ENCODE results near the gene AP2B1. TPM values are rescaled to one million over a fixed set of nuclear protein-coding genes. Genes with fewer than 3 reads are reported as not detected.
"Not testable (repeated sequence)": the region's sequence is repeated elsewhere in the genome, so short reads cannot be mapped to it uniquely, and the experiment has no call there.

The AP2B1 gene
- total RNA-seq = 116 TPM
- long read RNA-seq, full-length matches to known transcripts = 14 of 54 reads
- long read RNA-seq, partial matches to known transcripts = 24 of 54 reads
- long read RNA-seq, other reads (novel, unspliced or antisense) = 16 of 54 reads

DNA sequence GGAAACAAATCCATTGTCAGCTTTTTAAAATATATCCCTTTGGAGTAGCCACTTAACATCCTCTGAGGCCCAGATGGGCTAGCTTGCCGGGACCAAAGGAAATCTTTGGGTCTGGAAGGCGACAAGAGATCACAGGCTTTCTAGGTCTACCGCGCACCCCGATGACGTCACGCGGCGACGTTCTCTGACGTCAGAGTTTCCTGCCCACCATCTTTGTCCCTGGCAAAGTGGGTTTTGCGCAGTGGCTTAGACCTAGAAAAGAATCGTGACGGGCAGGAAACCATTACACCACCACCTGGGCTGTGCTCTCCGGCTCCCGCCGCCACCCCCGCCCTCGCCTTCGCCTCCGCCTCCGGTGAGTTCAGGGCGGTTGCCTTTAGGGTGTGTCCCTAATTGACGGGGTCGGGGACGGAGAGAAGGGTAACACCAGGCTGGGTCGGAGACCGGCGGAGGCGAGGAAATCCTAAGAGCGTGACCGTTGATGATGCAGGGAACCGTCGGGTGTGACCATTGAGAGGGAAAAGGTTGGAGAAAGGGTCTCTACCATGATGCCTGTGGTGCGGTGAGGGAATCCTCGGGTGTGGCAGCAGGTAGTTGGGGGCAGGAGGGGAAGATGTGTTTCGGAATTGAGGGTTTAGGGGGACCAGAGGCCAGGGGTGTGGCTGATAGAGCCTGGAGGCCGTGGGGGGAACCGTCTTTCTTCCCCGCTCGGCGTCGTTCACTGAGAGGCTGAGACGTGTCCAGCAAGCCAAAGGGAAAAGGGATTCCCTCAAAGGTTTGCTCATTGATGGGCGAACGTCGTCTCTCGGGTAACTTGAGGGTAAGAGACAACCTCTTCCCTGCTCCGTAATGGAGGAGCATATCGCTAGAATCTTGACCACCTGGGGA lies at the start of gene AP2B1:
Gene AP2B1, plus strand, starts transcription at position 249 of the 888 bp plus-strand sequence. CDS start 6,709 bp downstream, outside the sequence.
- DNase-seq (ENCODE audit: low spot score) = peak; percentile 98

DNA sequence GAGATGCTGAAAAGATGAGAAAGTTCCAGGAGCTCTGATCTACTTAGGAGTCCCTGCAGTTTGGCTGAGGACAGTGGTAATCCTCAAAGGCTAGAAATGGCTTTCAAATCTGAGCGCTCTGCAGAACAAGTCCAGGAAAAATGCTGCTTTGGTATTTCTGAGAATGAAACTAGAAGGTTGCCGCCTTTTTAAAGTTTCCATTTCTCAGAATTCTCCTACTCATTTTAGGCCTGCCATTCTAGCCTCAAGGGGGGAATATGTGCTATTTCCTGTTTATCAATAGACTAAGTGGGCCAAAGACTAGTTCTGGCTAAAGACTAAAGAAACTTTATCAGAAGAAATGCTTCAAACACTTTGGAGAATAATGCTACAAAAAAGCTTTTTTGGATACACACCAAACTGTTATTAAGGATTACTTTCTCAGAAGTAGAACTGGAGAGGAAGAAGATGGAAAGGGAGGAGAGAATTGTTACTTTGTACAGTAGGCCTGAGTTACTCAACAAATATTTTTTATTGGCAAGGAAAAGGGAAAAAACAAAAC lies 49.5 kb upstream of the AP2B1 start, which contains the start of gene SLFN12L:
Gene SLFN12L, minus strand, starts transcription at position 78 of the 541 bp plus-strand sequence. CDS start 15,314 bp downstream, outside the sequence.
- DNase-seq (ENCODE audit: low spot score) = no peak

DNA sequence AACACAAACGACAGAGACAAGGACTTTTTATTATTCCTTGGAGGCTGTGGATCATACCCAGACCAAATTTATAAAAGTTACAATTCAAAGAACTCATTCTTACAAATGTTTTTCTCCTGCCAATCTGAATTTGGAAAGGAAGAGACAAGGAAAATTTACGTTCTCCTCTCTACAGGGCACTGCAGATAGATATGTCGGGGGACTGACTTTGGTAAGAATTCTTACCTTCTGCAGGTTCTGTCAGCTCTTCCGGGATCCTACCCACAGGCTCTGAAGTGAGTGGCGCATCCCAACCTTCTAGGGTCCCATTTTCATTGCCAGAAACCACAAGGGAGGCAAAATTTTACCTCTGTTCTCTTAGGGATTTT lies 47.5 kb upstream of the AP2B1 start:
- no peak for DNase-seq (ENCODE audit: low spot score)

DNA sequence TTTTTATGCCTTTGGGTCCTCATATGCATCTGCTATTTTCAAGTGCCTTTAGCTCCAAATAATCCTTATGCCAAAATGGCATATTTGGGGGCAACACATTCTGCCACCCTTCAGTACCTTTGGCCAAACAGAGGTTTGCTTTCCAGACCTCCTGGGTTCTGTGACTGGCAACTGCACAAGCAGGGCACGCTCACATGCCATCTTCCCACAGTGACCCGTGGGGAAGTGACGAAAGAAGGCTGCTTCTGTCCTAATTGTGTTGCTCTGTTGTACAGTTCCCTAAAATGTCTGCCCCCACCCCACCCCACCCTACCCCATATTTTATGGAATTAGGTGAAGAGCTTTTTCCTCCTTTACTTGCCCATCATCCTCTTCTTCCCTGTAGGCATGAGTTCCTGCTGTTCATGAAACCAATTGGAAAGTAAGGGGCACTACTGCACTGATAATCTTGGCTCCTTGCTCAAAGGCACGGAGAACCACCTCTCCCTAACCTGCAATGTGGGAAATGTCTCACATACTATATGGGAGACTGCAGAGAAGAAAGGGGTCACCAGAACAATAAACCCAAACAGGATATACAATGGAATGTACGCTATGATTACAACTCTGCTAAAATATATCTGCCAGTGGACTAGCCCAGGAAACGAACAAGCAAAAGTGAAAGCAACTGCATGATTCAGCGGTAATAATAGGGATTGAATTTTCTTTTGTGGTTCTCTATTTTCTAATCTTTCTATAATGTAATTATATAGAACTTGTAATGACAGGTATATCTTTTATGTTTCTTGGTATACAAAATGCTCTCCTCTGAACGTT lies 46.3 kb upstream of the AP2B1 start:
- no peak for DNase-seq (ENCODE audit: low spot score)

DNA sequence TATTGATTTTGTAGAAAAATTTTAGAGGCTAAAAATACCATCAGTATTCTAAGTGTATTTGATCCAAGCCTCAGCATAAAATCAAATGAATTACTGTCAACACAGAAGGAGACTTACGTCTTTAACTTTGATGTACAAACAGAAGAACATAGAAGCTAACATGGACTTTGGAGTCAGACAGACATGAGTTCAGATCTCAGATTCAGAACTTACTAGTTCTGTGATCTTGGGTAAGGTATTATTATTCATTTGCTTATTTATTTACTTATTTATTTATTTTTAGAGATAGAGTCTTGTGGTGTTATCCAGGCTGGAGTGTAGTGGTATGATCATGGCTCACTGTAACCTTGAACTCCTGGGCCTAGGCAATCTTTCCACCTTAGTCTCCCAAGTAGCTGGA lies 45.7 kb upstream of the AP2B1 start:
- DNase-seq (ENCODE audit: low spot score) = no peak

DNA sequence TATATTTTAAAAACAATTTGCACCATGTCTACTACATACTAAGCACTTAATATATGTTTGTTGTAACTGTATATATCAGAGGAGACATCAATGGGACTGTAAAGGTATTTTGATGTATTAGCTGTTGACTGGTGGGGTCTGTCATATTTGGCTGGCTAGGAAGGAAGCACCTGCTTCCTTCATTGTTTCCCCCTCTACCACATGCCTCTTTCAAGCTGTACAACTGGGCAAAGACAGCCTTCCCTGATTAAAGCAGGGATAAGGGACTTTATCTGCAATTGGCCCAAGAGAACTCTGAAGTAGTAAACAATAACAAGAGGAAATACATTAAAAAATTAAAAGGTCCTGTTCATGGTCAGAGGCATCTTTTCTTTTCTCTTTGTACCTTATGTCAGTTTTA lies 44.1 kb upstream of the AP2B1 start:
- DNase-seq (ENCODE audit: low spot score) = no peak

DNA sequence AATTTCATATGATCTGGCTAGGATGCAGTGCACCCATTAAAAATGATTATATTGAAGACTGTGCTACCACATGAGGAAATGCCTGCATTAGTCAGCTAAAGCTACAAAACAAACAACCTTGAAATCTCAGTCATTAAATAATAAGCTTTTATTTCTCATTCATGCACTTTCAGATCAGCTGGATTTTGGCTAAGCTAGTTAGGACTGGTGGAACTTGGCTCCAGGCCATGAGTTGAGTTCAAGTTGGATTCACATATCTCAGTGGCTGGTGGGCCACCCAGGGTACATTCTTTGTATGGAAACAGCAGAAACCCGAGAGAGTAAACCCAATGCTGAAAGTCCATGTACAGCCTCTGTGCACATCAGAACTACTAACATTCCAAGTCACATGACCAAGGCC lies 43.3 kb upstream of the AP2B1 start:
- no peak for DNase-seq (ENCODE audit: low spot score)

DNA sequence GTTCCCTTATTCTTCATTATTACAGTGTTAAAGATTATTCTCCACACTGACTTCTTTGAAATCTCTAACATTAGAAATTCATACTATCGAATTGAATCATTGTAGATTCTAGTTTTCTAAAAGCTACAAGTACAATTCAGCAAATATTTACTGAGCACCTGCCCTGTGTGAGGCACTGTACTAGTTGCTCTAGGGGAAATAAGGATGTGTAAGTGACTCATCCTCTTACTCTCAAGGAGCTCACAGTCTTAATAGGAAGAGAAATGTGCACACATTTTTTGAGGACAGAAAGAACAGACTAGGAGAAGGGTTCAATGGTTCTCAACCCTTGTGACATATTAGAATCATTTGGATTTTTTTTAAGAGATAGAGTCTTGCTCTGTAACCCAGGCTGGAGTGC lies 42.0 kb upstream of the AP2B1 start:
- DNase-seq (ENCODE audit: low spot score) = no peak

DNA sequence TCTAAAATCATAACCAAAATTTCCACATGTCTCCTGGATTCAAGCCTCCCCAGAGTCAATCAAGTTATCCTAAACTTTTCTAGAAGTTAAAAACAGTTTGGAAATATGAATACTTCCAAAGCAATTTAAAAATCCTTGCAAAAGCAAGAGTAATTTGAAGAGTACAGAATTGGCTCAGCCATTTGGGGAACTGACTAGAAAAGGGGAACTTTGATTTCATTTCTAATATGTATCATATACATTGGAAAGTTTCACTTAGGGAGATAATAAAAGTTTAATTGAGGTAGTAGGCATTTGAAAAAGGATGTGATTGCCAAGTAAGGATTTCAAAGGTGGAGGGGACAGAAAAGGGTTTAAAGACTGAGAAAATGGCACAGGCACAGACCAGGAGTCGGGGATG lies 40.6 kb upstream of the AP2B1 start:
- DNase-seq (ENCODE audit: low spot score) = no peak

DNA sequence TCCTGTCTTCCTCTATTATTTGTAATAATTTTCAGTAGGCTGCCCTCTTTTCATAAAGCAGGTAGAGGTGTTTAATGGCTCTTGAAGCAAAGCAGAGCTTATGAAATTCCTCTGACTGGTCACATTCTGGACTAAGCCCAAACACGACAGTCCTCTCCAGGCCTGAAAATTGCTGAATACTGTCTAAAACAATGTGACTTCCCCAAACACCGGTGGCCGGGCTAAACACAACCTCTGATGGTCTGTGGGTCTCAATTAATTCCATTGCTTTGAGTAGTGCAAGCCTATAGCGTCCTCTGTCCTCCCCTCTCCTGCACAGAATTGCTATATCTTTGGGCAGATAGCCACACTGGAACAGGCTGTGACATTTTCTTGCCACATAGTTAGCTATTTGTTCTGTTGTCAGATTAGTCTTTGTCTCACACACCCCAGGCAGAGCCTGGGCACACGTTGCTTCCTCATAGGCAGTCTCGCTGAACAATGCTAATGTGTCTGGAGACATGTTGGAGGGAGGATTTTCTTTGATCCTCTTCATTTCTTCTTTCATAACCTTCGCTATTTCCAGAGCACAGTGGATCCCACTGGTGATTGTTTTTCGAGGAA lies 38.8 kb upstream of the AP2B1 start:
- no peak for DNase-seq (ENCODE audit: low spot score)

DNA sequence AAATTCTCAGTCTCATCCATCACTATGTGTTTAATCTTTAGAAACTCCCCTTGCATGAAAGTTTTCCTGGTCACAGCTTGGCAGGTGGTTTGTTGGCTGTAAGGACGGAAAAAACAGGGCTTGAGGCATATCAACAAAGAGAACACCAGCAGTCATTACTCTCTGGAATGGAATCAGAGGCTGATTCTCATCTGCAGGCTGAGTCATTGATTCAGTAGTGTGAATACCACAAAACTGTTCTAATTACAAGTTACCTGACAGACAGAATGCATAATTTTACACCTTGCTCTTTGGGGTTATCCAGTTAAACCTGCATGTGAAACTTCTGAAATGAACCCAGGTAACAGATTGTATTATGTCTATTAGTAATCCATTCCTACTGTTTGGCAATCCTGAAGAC lies 38.1 kb upstream of the AP2B1 start:
- no peak for DNase-seq (ENCODE audit: low spot score)

DNA sequence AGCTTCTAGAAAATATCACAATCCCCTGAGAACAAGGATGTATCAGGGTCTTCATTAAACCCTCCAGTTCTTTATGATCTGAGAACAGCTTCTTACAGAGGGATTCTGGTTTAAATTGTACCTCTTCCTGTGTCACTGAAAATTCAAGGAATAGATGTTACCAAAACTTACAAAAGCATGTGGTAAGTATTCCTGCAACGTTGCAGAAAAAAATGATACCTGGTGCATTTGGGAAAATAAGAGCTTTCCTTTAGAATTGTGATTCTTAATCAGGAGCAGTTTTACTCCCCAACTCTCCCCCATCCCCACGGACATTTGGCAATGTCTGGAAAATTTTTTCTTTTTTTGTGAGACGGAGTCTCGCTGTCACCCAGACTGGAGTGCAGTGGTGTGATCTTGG lies 33.8 kb upstream of the AP2B1 start:
- no peak for DNase-seq (ENCODE audit: low spot score)

DNA sequence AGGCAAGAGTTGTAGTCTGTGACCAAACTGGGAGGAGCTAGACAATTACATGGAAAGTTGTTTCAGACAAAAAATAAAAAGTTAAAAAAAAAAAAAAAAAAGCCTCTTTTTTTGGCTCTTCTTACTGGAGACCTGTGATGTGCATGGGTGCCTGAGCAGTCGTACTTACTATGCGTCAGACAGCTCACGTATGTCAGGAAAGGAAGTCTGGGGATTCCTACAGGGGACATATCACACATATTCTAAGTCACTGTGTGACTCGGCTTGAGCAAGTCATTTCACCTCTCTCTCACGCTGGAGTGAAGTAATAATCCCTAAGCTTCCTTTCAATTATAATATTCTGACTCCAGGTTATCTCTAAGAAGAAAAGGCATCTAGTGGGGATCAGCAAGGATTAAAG lies 32.5 kb upstream of the AP2B1 start:
- no peak for DNase-seq (ENCODE audit: low spot score)

DNA sequence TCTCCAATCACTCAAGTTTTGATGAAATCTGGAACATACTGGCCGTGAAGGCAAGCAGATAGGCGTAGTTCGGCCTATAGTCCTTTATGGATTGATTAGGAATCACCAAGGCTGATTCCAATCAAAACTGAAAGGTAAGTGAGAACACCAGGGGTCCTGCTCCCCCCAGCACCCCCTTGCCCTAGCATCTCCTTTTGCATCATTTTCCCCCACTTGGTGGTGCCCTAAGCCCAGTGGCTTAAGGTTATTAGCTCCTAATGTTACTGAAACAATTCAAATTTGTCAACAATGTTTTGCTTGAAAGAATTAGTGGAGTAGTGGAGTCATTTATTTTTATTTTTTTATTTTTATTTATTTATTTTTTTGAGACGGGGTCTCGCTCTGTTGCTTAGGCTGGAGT lies 31.4 kb upstream of the AP2B1 start:
- DNase-seq (ENCODE audit: low spot score) = no peak

DNA sequence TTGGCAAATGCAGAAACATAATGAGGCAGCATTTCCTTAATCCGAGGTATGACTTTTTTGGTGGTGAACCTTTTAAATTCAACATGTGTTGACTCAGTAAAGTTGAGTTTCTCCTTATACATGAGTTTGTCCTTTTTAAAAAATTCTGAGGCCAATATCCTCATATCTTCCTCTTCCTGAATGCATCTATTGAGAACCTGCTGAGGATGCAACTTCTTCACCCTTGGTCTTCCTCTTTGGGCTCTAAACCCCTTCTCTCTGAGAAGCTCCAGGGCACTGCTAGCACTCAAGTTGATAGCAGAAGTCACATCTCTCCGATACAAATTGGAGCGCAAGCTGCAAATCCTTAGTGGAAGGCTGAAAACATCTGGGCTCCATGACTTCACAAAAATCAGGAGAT lies 29.8 kb upstream of the AP2B1 start:
- DNase-seq (ENCODE audit: low spot score) = no peak

DNA sequence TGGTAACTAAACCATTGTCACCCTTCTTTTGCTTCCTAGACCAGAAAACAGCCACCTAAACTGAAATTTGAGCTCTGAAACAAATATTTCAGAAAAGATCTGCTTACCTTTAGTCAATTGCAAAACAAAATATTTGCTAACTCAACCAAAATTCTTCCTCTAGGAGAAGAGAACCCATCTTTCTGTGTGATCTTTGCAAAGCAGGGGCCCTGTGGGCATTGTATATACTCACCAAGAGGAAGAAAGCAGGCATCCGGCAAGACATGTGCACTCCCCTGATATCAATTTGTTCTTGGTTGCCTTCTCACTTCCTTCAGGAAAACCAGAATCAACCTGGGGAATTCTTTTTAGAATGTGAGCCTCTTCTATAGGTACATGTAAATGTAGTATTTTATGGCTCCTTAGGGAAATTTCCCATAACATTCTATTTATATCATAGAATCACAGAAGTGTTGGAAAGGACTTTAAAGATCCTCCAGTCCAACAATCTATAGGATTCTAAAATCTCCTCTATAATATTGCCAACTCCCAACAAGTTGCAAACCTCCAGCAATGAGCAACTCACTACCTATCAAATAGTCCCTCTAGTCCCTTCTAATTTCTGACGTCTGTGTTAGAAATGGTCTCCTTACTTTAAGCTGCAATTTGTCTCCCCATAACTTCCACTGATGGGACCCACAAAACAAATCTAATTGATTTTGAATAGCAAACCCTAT lies 27.5 kb upstream of the AP2B1 start:
- DNase-seq (ENCODE audit: low spot score) = no peak

DNA sequence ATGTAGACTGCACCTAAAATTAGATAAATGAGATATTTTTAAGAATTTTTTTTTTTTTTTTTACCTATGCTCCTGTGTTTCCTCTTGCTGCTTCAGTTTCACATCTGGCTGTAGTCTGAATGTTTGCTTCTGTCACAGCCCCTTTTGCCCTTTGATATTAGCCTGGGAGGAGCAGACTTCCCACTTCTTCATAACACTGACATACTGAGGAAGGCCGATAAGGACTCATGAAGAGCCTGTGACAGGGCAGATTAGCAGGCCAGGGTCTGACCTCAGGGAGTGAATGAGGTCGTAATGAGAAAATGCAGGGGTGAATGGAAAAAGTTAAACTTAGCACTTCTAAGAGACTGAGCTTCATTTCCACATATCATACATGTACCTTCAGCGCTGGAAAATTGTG lies 26.4 kb upstream of the AP2B1 start, which contains the start of gene SLFN14:
Gene SLFN14, minus strand, starts transcription at position 117 of the 400 bp plus-strand sequence. CDS start 2,757 bp downstream, outside the sequence.
- DNase-seq (ENCODE audit: low spot score) = no peak

DNA sequence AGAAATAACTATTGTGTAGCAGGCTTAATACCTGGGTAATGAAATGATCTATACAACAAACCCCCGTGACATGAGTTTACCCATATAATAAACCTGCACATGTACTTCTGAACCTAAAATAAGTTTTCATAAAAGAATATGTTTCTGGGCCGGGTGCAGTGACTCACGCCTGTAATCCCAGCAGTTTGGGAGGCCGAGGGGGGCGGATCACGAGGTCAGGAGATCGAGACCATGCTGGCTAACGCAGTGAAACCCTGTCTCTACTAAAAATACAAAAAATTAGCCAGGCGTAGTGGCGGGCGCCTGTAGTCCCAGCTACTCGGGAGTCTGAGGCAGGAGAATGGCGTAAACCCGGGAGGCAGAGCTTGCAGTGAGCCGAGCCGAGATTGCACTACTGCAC lies 23.9 kb upstream of the AP2B1 start:
- DNase-seq (ENCODE audit: low spot score) = not testable (repeated sequence)

DNA sequence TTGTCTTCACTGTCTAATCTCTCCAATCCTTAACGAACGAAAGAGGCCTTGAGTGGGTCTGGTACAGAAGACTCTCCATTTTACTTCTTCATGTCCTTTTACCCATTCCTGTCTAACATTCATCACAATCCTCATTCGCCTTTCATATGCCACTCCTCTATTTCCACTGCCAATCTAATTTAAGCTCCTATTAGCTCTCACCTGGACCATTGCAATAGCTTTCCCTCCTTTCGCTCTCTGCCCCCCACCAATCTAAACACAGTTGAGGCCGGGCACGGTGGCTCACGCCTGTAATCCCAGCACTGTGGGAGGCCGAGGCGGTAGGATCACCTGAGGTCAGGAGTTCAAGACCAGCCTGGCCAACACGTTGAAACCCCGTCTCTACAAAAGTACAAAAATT lies 20.2 kb upstream of the AP2B1 start:
- DNase-seq (ENCODE audit: low spot score) = no peak

DNA sequence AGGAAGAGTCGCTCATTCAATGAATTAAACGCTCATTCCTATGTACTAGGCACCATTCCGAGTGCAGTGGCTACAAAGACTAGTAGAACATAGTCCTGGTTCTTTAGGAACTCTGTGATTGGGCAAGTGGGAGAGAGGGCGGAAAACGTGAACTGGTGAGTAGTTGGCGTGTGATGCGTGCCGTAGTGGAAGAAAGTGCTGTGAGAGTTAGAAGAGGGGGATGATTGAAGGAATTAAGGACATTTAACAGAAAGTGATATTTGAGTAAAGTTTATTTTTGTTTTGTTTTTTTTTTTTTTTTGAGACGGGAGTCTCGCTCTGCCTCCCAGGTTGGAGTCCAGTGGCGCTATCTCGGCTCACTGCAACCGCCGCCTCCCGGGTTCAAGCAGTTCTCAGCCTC lies 18.6 kb upstream of the AP2B1 start:
- DNase-seq (ENCODE audit: low spot score) = no peak

DNA sequence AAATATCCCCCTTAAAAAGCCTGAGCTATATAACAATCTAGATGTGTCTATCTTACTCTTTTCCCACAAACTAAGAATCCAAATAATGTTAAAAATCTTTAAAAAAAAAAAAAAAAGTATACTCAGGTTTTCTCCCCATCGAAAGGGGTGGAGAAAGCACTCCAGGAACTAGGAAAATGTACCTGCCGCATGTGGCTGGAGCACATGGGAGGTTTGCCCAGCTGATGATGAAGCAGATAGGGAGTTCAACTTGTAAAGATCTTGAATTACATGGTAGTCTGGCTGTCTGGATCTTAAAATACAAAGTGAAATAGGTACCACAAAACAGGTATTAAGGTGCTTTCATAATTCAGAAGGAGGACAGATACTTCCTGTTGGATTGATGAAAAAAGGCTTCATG lies 17.7 kb upstream of the AP2B1 start:
- no peak for DNase-seq (ENCODE audit: low spot score)

All from mesenteric fat pad (tissue), 1 donor.